Kasumi-1 (cell line): Measurements from ENCODE around the gene KCNMB2.
"Not testable (repeated sequence)": the region's sequence is repeated elsewhere in the genome, so short reads cannot be mapped to it uniquely, and the experiment has no call there.

Experiments used
- DNase-seq, 2 experiments: peaks; one replicate each; lab custom pipeline; 2025; lab: John Stamatoyannopoulos, UW

KCNMB2 gene

GRCh38 chr3:178536211-178537079 is at the start of gene KCNMB2:
Gene KCNMB2 (plus strand): TSS chr3:178536436.
- no peak for DNase-seq

DNA sequence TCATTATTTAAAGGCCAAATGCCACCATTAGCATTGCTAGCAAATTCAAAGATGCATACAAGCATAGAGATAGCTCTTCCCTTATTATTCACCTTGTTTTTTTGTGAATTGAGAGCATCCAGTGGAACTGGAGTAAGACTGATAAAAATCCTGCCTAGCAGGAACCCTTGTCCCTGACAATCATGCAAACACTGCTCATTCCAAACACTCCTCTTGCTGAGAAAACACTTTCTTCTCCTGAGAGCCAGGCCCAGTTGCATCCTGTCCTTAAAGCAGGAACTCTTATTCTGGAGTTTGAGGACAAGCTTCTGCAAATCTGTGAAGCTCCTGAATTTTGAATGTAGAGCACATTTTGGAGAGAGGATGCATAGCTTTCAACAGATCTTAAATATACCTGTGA is 49.3 kb upstream of the KCNMB2 start:
- no peak for DNase-seq

- DNase-seq: no peak
These were observed 48.5 kb upstream of the KCNMB2 start for GRCh38 chr3:178487752-178488151.

GRCh38 chr3:178491751-178492150 is 44.5 kb upstream of the KCNMB2 start:
- no peak for DNase-seq

DNA sequence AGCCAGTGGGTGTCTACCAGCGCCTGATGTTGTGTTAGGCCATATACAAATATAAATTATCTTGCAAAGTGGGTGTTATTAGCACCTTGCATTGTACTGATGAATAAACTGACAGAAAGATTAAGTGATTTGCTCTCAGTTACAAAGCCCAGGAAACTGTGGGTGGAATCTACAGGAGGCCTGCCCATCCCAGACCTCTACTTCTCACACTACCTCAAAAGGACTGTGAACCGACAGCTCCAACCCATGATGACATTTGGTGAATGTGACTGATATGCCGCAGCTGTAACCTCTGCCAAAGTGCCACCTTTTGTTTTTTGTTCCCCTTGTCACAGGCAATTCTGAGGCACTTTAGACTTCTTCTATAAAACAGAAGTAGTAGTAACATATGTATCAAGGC is 43.7 kb upstream of the KCNMB2 start:
- no peak for DNase-seq

- DNase-seq: no peak
These were observed 41.9 kb upstream of the KCNMB2 start for GRCh38 chr3:178494386-178494785.

- DNase-seq: no peak
These were observed 39.3 kb upstream of the KCNMB2 start for GRCh38 chr3:178496911-178497310.

GRCh38 chr3:178498871-178499270 is 37.4 kb upstream of the KCNMB2 start:
- DNase-seq: no peak

DNA sequence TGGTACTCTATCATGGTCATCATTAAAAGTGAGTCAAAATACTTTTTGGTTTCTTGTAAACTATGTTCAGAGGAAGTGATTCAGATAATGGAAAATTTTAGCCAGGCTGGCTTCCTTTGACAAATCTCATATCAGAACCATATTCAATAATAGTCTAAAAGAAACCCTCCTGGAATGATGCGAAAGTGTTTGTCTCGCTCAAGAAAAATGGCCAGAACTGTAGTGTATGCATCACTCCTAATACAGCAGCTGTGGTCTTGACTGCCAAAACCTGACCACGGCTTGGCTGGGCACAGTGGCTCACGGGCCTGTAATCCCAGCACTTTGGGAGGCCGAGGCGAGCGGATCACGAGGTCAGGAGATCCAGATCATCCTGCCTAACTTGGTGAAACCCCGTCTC is 35.6 kb upstream of the KCNMB2 start:
- no peak for DNase-seq

GRCh38 chr3:178504128-178504527 is 32.1 kb upstream of the KCNMB2 start:
- no peak for DNase-seq

GRCh38 chr3:178505832-178506231 is 30.4 kb upstream of the KCNMB2 start:
- DNase-seq: no peak

DNA sequence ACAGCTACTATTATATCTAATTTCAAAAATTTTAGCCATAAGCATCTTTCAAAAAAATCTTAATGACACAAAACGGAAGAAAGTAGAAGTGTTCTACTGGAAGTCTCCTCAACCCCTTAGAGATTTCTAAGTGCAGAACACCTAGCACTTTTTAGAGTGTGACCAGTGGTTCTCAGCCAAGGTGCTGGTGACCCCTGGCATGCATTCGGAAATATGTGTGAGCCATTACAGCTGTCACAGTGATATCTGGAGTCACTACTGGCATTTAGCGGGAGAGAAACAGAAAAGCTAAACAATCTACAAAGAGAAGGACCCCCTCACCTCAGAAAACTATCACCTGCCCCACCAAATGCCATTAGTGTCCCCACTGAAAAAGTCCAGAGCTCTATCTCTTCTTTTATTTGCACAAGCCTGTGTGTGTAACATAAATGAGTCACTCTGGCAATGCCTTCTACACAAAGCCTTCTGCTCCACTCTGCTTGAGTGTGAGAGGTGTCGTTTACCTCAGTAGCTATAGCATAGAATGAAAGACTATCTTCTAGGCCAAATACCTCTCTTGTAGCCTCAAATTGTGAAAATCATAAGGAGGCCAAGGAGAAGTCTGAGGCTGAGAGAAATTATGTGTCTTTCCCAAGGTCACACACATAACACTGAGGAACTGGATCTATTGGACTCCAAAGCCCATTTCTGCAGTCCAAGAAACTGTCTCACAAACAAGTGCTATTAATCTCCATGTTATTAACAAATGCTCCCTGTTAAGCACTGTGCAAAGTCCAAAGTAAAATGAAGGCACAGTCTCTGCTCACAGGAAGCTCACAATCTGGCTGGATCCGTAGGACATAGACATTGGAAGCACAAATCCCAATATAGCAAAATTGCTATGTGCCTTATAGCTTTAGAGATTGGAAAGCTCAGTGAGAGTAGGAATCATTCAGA is 28.5 kb upstream of the KCNMB2 start:
- no peak for DNase-seq

- no peak for DNase-seq
These were observed 27.8 kb upstream of the KCNMB2 start for GRCh38 chr3:178508443-178508825.

GRCh38 chr3:178510496-178510895 is 25.7 kb upstream of the KCNMB2 start:
- no peak for DNase-seq

- DNase-seq: no peak
These were observed 23.6 kb upstream of the KCNMB2 start for GRCh38 chr3:178512647-178513046.

DNA sequence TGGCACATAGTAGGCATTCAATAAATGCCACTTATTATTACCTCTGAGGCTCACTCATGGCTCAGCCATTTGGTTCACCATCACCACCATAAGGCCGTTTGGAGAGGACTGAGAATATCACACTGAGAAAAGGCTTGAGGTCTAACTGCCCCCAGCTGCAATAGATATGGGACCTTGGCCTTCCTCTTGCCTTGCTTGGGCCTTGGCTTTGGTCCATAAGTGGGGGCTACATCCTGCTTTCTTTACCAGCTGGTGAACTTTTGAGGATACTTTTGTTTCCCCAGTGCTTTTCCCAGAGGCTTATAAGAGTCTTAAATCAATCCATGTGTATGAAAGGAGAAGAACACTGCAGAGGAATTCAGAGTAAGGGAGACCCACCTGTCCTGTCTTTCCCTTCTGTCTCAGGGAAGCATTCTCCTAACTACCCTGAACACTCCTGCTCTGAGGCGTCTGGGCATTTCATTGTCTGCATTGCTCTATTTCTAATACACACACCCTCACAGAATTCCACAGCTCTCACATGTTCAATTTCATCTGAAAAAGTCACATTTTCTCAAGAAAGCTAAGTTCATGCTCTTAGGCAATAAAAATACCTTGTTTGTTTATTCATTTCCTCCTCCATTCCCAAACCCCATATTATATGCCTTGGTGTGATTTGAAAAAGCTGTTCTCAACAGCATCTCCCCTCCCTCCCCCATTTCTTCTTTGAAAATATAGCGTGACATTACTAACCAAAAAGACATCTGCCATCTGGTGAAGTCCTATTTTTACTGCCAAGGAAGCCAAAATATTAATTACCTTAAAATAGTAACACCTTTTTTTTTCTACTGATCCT is 22.5 kb upstream of the KCNMB2 start:
- no peak for DNase-seq

- no peak for DNase-seq
These were observed 21.8 kb upstream of the KCNMB2 start for GRCh38 chr3:178514401-178514800.

DNA sequence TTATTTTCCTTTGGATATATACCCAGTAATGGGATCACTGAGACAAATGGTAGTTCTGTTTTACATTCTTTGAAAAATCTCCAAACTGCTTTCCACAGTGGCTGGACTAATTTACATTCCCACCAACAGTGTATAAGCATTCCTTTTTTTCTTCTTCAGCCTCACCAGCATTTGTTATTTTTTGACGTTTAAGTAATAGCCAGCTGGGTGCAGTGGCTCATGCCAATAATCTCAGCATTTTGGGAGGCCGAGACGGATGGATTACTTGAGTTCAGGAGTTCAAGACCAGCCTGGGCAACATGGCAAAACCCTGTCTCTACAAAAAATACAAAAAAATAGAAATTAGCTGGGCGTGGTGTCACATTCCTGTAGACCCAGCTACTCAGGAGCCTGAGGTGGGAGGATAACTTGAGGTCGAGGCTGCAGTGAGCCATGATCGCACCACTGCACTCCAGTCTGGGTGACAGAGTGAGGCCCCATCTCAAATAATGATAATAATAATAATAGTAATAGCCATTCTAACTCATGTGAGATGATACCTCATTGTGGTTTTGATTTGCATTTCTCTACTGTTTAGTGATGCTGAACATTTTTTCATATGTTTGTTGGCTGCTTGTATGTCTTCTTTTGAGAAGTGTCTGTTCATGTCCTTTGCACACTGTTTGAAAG is 21.0 kb upstream of the KCNMB2 start:
- DNase-seq: not testable (repeated sequence)

- no peak for DNase-seq
These were observed 18.4 kb upstream of the KCNMB2 start for GRCh38 chr3:178517665-178518334.

DNA sequence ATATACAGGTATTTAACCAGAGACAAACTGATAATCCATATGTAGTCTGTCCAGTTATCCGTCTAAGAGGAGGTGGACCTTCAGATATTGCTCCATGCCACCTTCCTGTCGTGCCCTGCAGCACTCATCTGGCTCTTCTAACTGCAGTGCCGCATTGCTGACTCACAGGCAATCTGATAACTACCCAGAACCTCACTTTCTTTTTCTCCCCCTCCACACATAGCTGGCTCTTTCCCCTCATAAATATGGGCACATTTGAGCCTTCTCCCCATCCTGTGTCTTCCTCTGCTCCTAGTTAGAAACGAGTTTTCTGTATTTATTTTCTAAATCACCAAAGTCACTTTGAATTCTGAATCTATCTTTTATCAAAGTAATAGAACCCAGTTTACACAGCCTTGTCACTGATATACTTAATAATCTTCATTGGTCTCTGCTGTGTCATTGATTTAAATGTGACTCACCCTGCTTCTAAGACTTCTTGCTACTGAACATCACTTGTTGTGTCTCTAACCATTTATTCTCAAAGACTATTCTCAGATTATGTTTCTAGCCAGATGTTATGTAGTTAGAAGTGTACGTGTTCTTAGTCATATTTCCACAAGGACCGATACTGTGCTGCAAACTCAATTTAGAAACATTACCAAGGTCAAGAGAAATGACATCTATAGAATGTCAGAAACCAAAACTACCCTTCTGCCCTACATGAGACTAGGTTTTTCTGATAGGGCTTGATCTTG is 17.4 kb upstream of the KCNMB2 start:
- DNase-seq: no peak
